Stimulated activated CD8-positive, alpha-beta memory T cell treated with anti-CD3 and anti-CD28 coated beads, Interleukin-4, amount 100 ng/mL, for 4 hours (primary cell): ENCODE measurements around the gene ESR2.
"Not testable (repeated sequence)": the region's sequence is repeated elsewhere in the genome, so short reads cannot be mapped to it uniquely, and the experiment has no call there.

Experiments
- DNase-seq, 2 donors: peaks; one replicate each; pipeline ENCODE4 v3.0.0-alpha.2; 2020; ENCODE audit warnings: low read depth in 2 of 2, low spot score in 1 of 2

ESR2 gene

GRCh38 chr14:64293976-64294671 is at the start of gene ESR2:
ESR2 (minus strand) TSS chr14:64294371; CDS start chr14:64282985, 11,386 bp downstream.
- no peak for DNase-seq

- DNase-seq = no peak
These were observed 46.5 kb upstream of the ESR2 start for GRCh38 chr14:64340560-64341196.

GRCh38 chr14:64338616-64339316 is 44.6 kb upstream of the ESR2 start:
- peak; percentile 68 to 74 for DNase-seq

GRCh38 chr14:64337888-64338615 is 43.9 kb upstream of the ESR2 start:
- DNase-seq = peak in 1 of 2 donors; percentile 2

- DNase-seq = no peak
These were observed 35.0 kb upstream of the ESR2 start for GRCh38 chr14:64329149-64329548.

GRCh38 chr14:64326502-64326901 is 32.3 kb upstream of the ESR2 start:
- no peak for DNase-seq

- DNase-seq = no peak
These were observed 30.7 kb upstream of the ESR2 start for GRCh38 chr14:64324895-64325294.

- DNase-seq = no peak
These were observed 30.3 kb upstream of the ESR2 start for GRCh38 chr14:64324461-64324860.

GRCh38 chr14:64320362-64320761 is 26.2 kb upstream of the ESR2 start:
- not testable (repeated sequence) for DNase-seq

GRCh38 chr14:64318695-64319094 is 24.5 kb upstream of the ESR2 start:
- DNase-seq = not testable (repeated sequence)

GRCh38 chr14:64303471-64303917 is 9.3 kb upstream of the ESR2 start:
- DNase-seq = no peak

- DNase-seq = no peak
These were observed 4.6 kb upstream of the ESR2 start for GRCh38 chr14:64298773-64299172.

GRCh38 chr14:64296561-64296960 is 2.4 kb upstream of the ESR2 start:
- no peak for DNase-seq

GRCh38 chr14:64294672-64295413 is 672 bp upstream of the ESR2 start:
- peak; percentile 59 to 80 for DNase-seq

- DNase-seq = no peak
These were observed 2.0 kb downstream of the ESR2 start for GRCh38 chr14:64292197-64292596.

GRCh38 chr14:64289571-64289970 is 4.6 kb downstream of the ESR2 start:
- no peak for DNase-seq

GRCh38 chr14:64281805-64282204 is 12.4 kb downstream of the ESR2 start:
- DNase-seq = no peak

- no peak for DNase-seq
These were observed 14.2 kb downstream of the ESR2 start for GRCh38 chr14:64279704-64280668.

GRCh38 chr14:64278458-64278857 is 15.7 kb downstream of the ESR2 start:
- no peak for DNase-seq

GRCh38 chr14:64272019-64272418 is 22.2 kb downstream of the ESR2 start:
- DNase-seq = no peak
